Stimulated activated CD4-positive, alpha-beta T cell treated with anti-CD3 and anti-CD28 coated beads, Interleukin-15, amount 100 ng/mL, for 1 hour (primary cell): ENCODE results near the gene MTUS2.

Source experiments
- DNase-seq, 2 donors: peaks; one replicate each; pipeline ENCODE4 v3.0.0-alpha.2; 2020; ENCODE audit warnings: low read depth in 1 of 2, low spot score in 1 of 2

The MTUS2 gene

GRCh38 chr13:29021717-29022116 is 201.6 kb downstream of the MTUS2 start:
- no peak for DNase-seq

GRCh38 chr13:29022410-29022809 is 202.3 kb downstream of the MTUS2 start:
- no peak for DNase-seq

- no peak for DNase-seq
Measured at GRCh38 chr13:29022968-29023367, 202.8 kb downstream of the MTUS2 start.

GRCh38 chr13:29024783-29025182 is 204.6 kb downstream of the MTUS2 start:
- no peak for DNase-seq

- no peak for DNase-seq
Measured at GRCh38 chr13:29028868-29029267, 208.7 kb downstream of the MTUS2 start.

- no peak for DNase-seq
Measured at GRCh38 chr13:29038700-29039099, 218.6 kb downstream of the MTUS2 start.

- DNase-seq, result no peak
Measured at GRCh38 chr13:29039212-29039611, 219.1 kb downstream of the MTUS2 start.

GRCh38 chr13:29046588-29046987 is 226.4 kb downstream of the MTUS2 start:
- DNase-seq, result no peak

- DNase-seq, result no peak
Measured at GRCh38 chr13:29049524-29049923, 229.4 kb downstream of the MTUS2 start.

GRCh38 chr13:29050719-29051118 is 230.6 kb downstream of the MTUS2 start:
- DNase-seq, result no peak

- DNase-seq, result no peak
Measured at GRCh38 chr13:29059800-29060199, 239.7 kb downstream of the MTUS2 start.

GRCh38 chr13:29065142-29065541 is 245.0 kb downstream of the MTUS2 start:
- no peak for DNase-seq

- no peak for DNase-seq
Measured at GRCh38 chr13:29067306-29067945, 247.3 kb downstream of the MTUS2 start.

GRCh38 chr13:29073755-29074154 is 253.6 kb downstream of the MTUS2 start:
- no peak for DNase-seq

- no peak for DNase-seq
Measured at GRCh38 chr13:29077051-29077813, 257.1 kb downstream of the MTUS2 start.

- no peak for DNase-seq
Measured at GRCh38 chr13:29081036-29081435, 260.9 kb downstream of the MTUS2 start.

- no peak for DNase-seq
Measured at GRCh38 chr13:29081697-29082440, 261.7 kb downstream of the MTUS2 start.

GRCh38 chr13:29099781-29100406 is 279.8 kb downstream of the MTUS2 start:
- DNase-seq, result no peak

GRCh38 chr13:29100758-29101157 is 280.6 kb downstream of the MTUS2 start:
- DNase-seq, result no peak

GRCh38 chr13:29101409-29101808 is 281.3 kb downstream of the MTUS2 start:
- DNase-seq, result no peak

- no peak for DNase-seq
Measured at GRCh38 chr13:29101905-29102304, 281.8 kb downstream of the MTUS2 start.
